SK-N-SH (cell line): Measurements from ENCODE around the gene PCSK7. TPM values are rescaled to one million over a fixed set of nuclear protein-coding genes. Genes with fewer than 3 reads are reported as not detected.

Experiments used
- CTCF ChIA-PET: fragments of 300-600, 350-600 bp; formaldehyde crosslinking; extraction: SDS; loops from one replicate; lab custom pipeline; 2021; lab: Yijun Ruan, JAX
- POLR2A ChIA-PET: fragments of 350-600 bp; sonication (Branson Sonifier 250); formaldehyde crosslinking; extraction: SDS; loops from one replicate; lab custom pipeline; 2020; ENCODE audit warnings: antibody characterized with exemption, inconsistent platforms; lab: Yijun Ruan, JAX
- DNase-seq: peaks from one replicate; pipeline ENCODE4 v3.0.0; 2012
- H2AFZ ChIP-seq: fragments of 200-600 bp; sonication (generic); 2 replicates; pipeline ENCODE4 v1.8.1; 2016; ENCODE audit warnings: antibody characterized with exemption, mild to moderate bottlenecking, low read depth
- H3F3A ChIP-seq: fragments of 200-600 bp; sonication (generic); replicated peaks from 2 replicates; pipeline ENCODE3; 2016; ENCODE audit warnings: antibody characterized with exemption, mild to moderate bottlenecking; ENCODE audit not compliant: insufficient read depth
- H3K27ac ChIP-seq, 2 experiments: fragments of 200-500 bp in 1 of 2; fragments of 200-600 bp in 1 of 2; sonication (Bioruptor generic) in 1 of 2; sonication (generic), shearing (Covaris generic) in 1 of 2; 2 replicates each; pipeline versions ENCODE4 v1.5.1 to v1.6.1; 2014 to 2016; ENCODE audit warnings: low read depth in 2 of 2, inconsistent platforms in 1 of 2, low read length in 1 of 2, mild to moderate bottlenecking in 1 of 2, mixed read lengths in 1 of 2
- H3K27me3 ChIP-seq: fragments of 200-600 bp; sonication (generic), shearing (Covaris generic); 2 replicates; pipeline ENCODE4 v1.6.1; 2016; ENCODE audit warnings: mixed run types; ENCODE audit not compliant: insufficient read depth
- H3K36me3 ChIP-seq, 2 experiments: fragments of 200-500 bp in 1 of 2; fragments of 200-600 bp in 1 of 2; sonication (Bioruptor generic) in 1 of 2; sonication (generic) in 1 of 2; replicated peaks in 1 of 2; 2 replicates each; pipeline versions ENCODE3 to v1.5.1; 2014 to 2016; ENCODE audit warnings: low read length in 1 of 2, mild to moderate bottlenecking in 1 of 2; ENCODE audit not compliant: insufficient read depth in 2 of 2, control insufficient read depth in 1 of 2
- H3K4me1 ChIP-seq, 2 experiments: fragments of 200-500 bp in 1 of 2; fragments of 200-600 bp in 1 of 2; sonication (Bioruptor generic) in 1 of 2; sonication (generic), shearing (Covaris generic) in 1 of 2; 2 replicates each; pipeline versions ENCODE4 v1.5.1 to v1.6.1; 2014 to 2016; ENCODE audit warnings: low read depth in 1 of 2, low read length in 1 of 2, mixed run types in 1 of 2; ENCODE audit not compliant: insufficient read depth in 2 of 2, control insufficient read depth in 1 of 2
- H3K4me2 ChIP-seq: fragments of 200-600 bp; sonication (generic), shearing (Covaris generic); 2 replicates; pipeline ENCODE4 v1.6.1; 2017; ENCODE audit warnings: mixed run types
- H3K4me3 ChIP-seq, 2 experiments: fragments of 200-500 bp in 1 of 2; fragments of 200-600 bp in 1 of 2; sonication (Bioruptor generic) in 1 of 2; sonication (generic), shearing (Covaris generic) in 1 of 2; 2 replicates each; pipeline versions ENCODE4 v1.5.1 to v1.8.1; 2014 to 2016; ENCODE audit warnings: low read depth in 2 of 2, inconsistent platforms in 1 of 2, low read length in 1 of 2, mild to moderate bottlenecking in 1 of 2, mixed read lengths in 1 of 2, moderate library complexity in 1 of 2
- H3K79me2 ChIP-seq: fragments of 200-600 bp; sonication (generic); 2 replicates; pipeline ENCODE4 v1.8.1; 2017; ENCODE audit warnings: mild to moderate bottlenecking; ENCODE audit not compliant: insufficient read depth
- H3K9ac ChIP-seq: fragments of 200-600 bp; sonication (generic); 2 replicates; pipeline ENCODE4 v1.6.1; 2017; ENCODE audit warnings: mixed run types
- H3K9me2 ChIP-seq: fragments of 200-600 bp; sonication (generic); 2 replicates; pipeline ENCODE4 v1.6.1; 2017; ENCODE audit warnings: mixed run types
- H3K9me3 ChIP-seq: fragments of 200-600 bp; sonication (generic); 2 replicates; pipeline ENCODE4 v1.6.1; 2017; ENCODE audit warnings: mixed run types, mild to moderate bottlenecking, moderate library complexity
- H4K20me1 ChIP-seq: fragments of 200-600 bp; sonication (generic); 2 replicates; pipeline ENCODE4 v1.6.1; 2017; ENCODE audit warnings: mild to moderate bottlenecking, mixed run types; ENCODE audit not compliant: insufficient read depth
- CHD2 ChIP-seq: fragments of 150-350 bp; IDR thresholded peaks from 2 replicates; pipeline ENCODE4 v1.6.1; 2018; ENCODE audit warnings: low read length; ENCODE audit not compliant: partially characterized antibody
- EP300 ChIP-seq, 2 experiments: IDR thresholded peaks; 2 replicates each; pipeline versions ENCODE4 v1.4.0 to v1.6.1; 2012; ENCODE audit warnings: borderline replicate concordance in 1 of 2, low read depth in 1 of 2, low read length in 1 of 2
- GABPA ChIP-seq: IDR thresholded peaks from 2 replicates; pipeline ENCODE4 v1.4.0; 2012; ENCODE audit warnings: low read depth, mild to moderate bottlenecking
- GATA2 ChIP-seq: sonication (generic); formaldehyde crosslinking; IDR thresholded peaks from 2 replicates; pipeline ENCODE4 v1.5.0; 2020; ENCODE audit warnings: mild to moderate bottlenecking, missing genetic modification reagents
- NRF1 ChIP-seq: IDR thresholded peaks from 2 replicates; pipeline ENCODE4 v1.6.1; 2012; ENCODE audit warnings: low read depth, mild to moderate bottlenecking, low read length
- POLR2AphosphoS5 ChIP-seq: IDR thresholded peaks from 2 replicates; pipeline ENCODE4 v1.6.1; 2012; ENCODE audit warnings: low read depth, low read length
- RAD21 ChIP-seq: IDR thresholded peaks from 2 replicates; pipeline ENCODE4 v1.6.1; 2012; ENCODE audit warnings: mild to moderate bottlenecking, low read length
- RFX5 ChIP-seq: IDR thresholded peaks from 2 replicates; pipeline ENCODE4 v1.6.1; 2012; ENCODE audit warnings: mild to moderate bottlenecking, improper control_type of control experiment, low read length
- RXRA ChIP-seq: IDR thresholded peaks from 2 replicates; pipeline ENCODE4 v1.4.0; 2012; ENCODE audit warnings: low read depth, mild to moderate bottlenecking, borderline replicate concordance
- SIN3A ChIP-seq: IDR thresholded peaks from 2 replicates; pipeline ENCODE4 v1.6.1; 2012; ENCODE audit warnings: low read depth, mild to moderate bottlenecking, low read length, moderate library complexity, borderline replicate concordance
- SMC3 ChIP-seq: IDR thresholded peaks from 2 replicates; pipeline ENCODE4 v1.6.1; 2012; ENCODE audit warnings: low read depth, low read length, improper control_type of control experiment
- TAF1 ChIP-seq: IDR thresholded peaks from 2 replicates; pipeline ENCODE4 v1.6.1; 2012; ENCODE audit warnings: low read depth, mild to moderate bottlenecking, low read length, moderate library complexity, borderline replicate concordance
- WGBS: methylation state at CpG from one replicate; pipeline ENCODE4 v1.1.6; 2017; ENCODE audit warnings: low lambda C conversion rate; 5-methylcytosine and 5-hydroxymethylcytosine counted together
- polyA plus RNA-seq, 3 experiments: library from polyadenylated mRNA; depleted of rRNA; stranded (reverse); fragments of >200 nt; gene quantifications; 2 replicates each; pipeline ENCODE4 v1.2.3, GENCODE V29; 2012
- TF ChIP-seq, protein P1 (sequence below): fragments of 200-600 bp; sonication (generic); IDR thresholded peaks from 2 replicates; pipeline ENCODE4 v1.6.1; 2017; ENCODE audit warnings: antibody characterized with exemption, mild to moderate bottlenecking, moderate library complexity

Gene PCSK7
- polyA plus RNA-seq, 1 of the 3 experiments (the other 2 are of a cell fraction): 49.7 TPM

DNA sequence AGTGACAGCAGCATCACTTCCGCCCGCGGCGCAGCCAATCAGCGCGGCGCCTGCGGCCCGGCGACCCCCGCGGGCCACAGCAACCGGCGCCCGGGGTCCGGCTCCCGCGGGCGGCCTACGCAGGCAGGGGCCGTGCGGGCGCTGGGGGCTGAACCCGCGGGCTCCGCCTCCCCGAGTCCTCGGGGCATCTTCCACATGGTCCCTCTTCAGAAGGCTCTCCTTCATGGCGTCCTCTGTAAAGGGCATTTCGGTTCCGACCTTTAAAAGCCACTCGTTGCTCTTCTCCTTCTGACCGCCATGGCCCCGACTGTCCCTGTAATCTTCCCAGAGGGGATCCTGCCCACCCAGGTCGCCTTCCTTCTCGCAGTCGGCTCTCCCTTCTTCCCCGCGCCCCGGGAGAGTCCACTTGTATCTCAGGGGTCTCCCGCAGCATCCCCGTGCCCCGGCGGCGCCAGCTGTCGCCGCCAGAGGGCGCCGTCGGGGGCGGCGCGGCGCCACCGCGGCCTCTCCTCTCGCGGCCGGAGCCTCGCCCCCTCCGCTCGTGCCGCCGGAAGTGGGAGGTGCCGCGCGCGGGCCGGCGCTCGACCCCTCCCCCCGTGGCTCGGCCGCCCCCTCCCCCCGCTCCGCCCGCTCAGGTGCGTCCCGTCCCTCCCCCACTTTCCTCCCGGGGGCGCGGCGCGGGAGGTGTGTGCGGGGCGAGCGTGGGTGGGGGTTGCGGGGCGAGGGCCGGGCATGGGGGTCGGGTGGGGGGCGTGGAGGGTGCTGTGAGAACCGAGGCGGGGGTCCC lies 412 bp upstream of the PCSK7 start, which contains the start of gene RNF214:
TSS of gene RNF214 (plus strand) at position 580 of the 787 bp plus-strand sequence. CDS start 1,602 bp downstream, outside the sequence.
- peak; percentile 99 for DNase-seq
- Histone ChIP-seq H4K20me1 (peaks cover 3% of the 10 kb centered on the region; the same call in 1 of the 2 replicates), H3K9me3 (no peaks in the 10 kb centered on the region), H3K4me2 (peak within 1 kb of the TSS; percentile 98), H3F3A (peaks cover 12% of the 10 kb centered on the region), H3K36me3 (peaks cover 11 to 32% of the 10 kb centered on the region in 2 experiments), H3K79me2 (peaks cover 71% of the 10 kb centered on the region), H3K27ac (peak within 1 kb of the TSS; percentile 83 to 93), H3K9ac (peak within 1 kb of the TSS; percentile 87), H3K4me1 (peaks cover 9 to 22% of the 10 kb centered on the region in 2 experiments; a peak in 3 of 4 replicates), H3K4me3 (peak within 1 kb of the TSS; percentile 96 to 99), H3K27me3 (no peaks in the 10 kb centered on the region), H2AFZ (peak within 1 kb of the TSS; percentile 100), H3K9me2 (no peaks in the 10 kb centered on the region)
- POLR2A ChIA-PET: interaction anchor here (0.7 to 1.2 kb wide), 6 partner anchors 9 to 460 kb away, joined by 3 to 4 read pairs (median 4); partner anchors contain the start of genes BUD13 and CEP164
- TF ChIP-seq NRF1 (0 out of 2 replicates have a peak, but pooled peaks have one; percentile 4), SMC3 (peak; percentile 40; the same call in 1 of the 2 replicates), GATA2 (CRISPR knock-in tag) (no peak), SIN3A (peak; percentile 84; the same call in 1 of the 2 replicates), RXRA (no peak), RFX5 (peak; percentile 80), TAF1 (no peak), EP300 (IDR thresholded peaks at IDR 0.05; ENCODE audit: borderline replicate concordance in 1 of 2, low read depth in 1 of 2, low read length in 1 of 2) (0 out of 4 replicates have a peak, but pooled peaks of 1 of the 2 experiments have one; percentile 16), POLR2AphosphoS5 (peak; percentile 56), GABPA (peak; percentile 70), RAD21 (peak; percentile 28; the same call in 1 of the 2 replicates), CHD2 (peak; percentile 68)
- TF ChIP-seq, protein P1, sequence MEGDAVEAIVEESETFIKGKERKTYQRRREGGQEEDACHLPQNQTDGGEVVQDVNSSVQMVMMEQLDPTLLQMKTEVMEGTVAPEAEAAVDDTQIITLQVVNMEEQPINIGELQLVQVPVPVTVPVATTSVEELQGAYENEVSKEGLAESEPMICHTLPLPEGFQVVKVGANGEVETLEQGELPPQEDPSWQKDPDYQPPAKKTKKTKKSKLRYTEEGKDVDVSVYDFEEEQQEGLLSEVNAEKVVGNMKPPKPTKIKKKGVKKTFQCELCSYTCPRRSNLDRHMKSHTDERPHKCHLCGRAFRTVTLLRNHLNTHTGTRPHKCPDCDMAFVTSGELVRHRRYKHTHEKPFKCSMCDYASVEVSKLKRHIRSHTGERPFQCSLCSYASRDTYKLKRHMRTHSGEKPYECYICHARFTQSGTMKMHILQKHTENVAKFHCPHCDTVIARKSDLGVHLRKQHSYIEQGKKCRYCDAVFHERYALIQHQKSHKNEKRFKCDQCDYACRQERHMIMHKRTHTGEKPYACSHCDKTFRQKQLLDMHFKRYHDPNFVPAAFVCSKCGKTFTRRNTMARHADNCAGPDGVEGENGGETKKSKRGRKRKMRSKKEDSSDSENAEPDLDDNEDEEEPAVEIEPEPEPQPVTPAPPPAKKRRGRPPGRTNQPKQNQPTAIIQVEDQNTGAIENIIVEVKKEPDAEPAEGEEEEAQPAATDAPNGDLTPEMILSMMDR: peak; percentile 89
- WGBS: 0% methylated on average over 22 of the region's 94 CpGs
- CTCF ChIA-PET: interaction anchor here (0.6 to 3.0 kb wide), 18 partner anchors 9 to 441 kb away, joined by 3 to 21 read pairs (median 3); partner anchors contain the start of genes APOA5, BACE1-AS, PAFAH1B2 and SIDT2
